Liver (tissue), 9 donors: ENCODE data around the gene EDIL3. TPM values are rescaled to one million over a fixed set of nuclear protein-coding genes. Genes with fewer than 3 reads are reported as not detected.

ENCODE experiments used
- DNase-seq: peaks from one replicate; pipeline ENCODE4 v3.0.0-alpha.2; 2017; ENCODE audit warnings: low spot score
- H3K27ac ChIP-seq, 2 donors: one replicate each; pipeline ENCODE4 v1.7.0; 2013; ENCODE audit warnings: inconsistent platforms in 2 of 2, low read length in 2 of 2, control low read depth in 1 of 2, low read depth in 1 of 2, mild to moderate bottlenecking in 1 of 2
- H3K27me3 ChIP-seq, 4 donors: one replicate each; pipeline versions ENCODE4 v1.6.1 to v1.7.0; 2013; ENCODE audit warnings: low read length in 3 of 4, inconsistent platforms in 1 of 4, mild to moderate bottlenecking in 1 of 4, moderate library complexity in 1 of 4; ENCODE audit not compliant: control insufficient read depth in 4 of 4, insufficient read depth in 4 of 4
- H3K36me3 ChIP-seq, 4 donors: one replicate each; pipeline versions ENCODE4 v1.6.1 to v1.7.0; 2013; ENCODE audit warnings: low read length in 3 of 4, mild to moderate bottlenecking in 3 of 4, low read depth in 1 of 4, moderate library complexity in 1 of 4; ENCODE audit not compliant: control insufficient read depth in 4 of 4, insufficient read depth in 3 of 4
- H3K4me1 ChIP-seq, 4 donors: one replicate each; pipeline versions ENCODE4 v1.6.1 to v1.7.0; 2013; ENCODE audit warnings: low read length in 3 of 4, mild to moderate bottlenecking in 3 of 4, moderate library complexity in 1 of 4; ENCODE audit not compliant: control insufficient read depth in 4 of 4, insufficient read depth in 4 of 4
- H3K4me3 ChIP-seq, 3 donors: one replicate each; pipeline versions ENCODE4 v1.6.1 to v1.7.0; 2013; ENCODE audit warnings: low read length in 3 of 3, control low read depth in 1 of 3, low read depth in 1 of 3, mild to moderate bottlenecking in 1 of 3
- H3K9ac ChIP-seq, 2 donors: one replicate each; pipeline ENCODE4 v1.7.0; 2013; ENCODE audit warnings: low read length in 2 of 2, mild to moderate bottlenecking in 2 of 2, moderate library complexity in 2 of 2, control low read depth in 1 of 2, low read depth in 1 of 2
- H3K9me3 ChIP-seq, 4 donors: one replicate each; pipeline versions ENCODE4 v1.6.1 to v1.7.0; 2013; ENCODE audit warnings: low read length in 3 of 4; ENCODE audit not compliant: control insufficient read depth in 4 of 4
- ATF3 ChIP-seq: IDR thresholded peaks from 2 replicates; pipeline ENCODE4 v1.6.1; 2016; ENCODE audit warnings: antibody characterized with exemption
- EGR1 ChIP-seq, 2 donors: IDR thresholded peaks; 2 replicates each; pipeline ENCODE4 v1.6.1; 2016 to 2018; ENCODE audit warnings: antibody characterized with exemption in 2 of 2, low read depth in 2 of 2
- FOXA1 ChIP-seq: IDR thresholded peaks from 2 replicates; pipeline ENCODE4 v1.6.1; 2016; ENCODE audit warnings: antibody characterized with exemption
- FOXA2 ChIP-seq: IDR thresholded peaks from 2 replicates; pipeline ENCODE4 v1.6.1; 2016; ENCODE audit warnings: antibody characterized with exemption
- GABPA ChIP-seq, 2 donors: IDR thresholded peaks in 1 of 2; conservative IDR thresholded peaks in 1 of 2; 2 replicates each; pipeline ENCODE4 v1.6.1; 2016; ENCODE audit warnings: antibody characterized with exemption in 2 of 2, mild to moderate bottlenecking in 1 of 2, moderate library complexity in 1 of 2
- HNF4A ChIP-seq, 2 donors: conservative IDR thresholded peaks; 2 replicates each; pipeline ENCODE4 v1.6.1; 2016; ENCODE audit warnings: antibody characterized with exemption in 2 of 2, mild to moderate bottlenecking in 2 of 2
- HNF4G ChIP-seq: IDR thresholded peaks from 2 replicates; pipeline ENCODE4 v1.6.1; 2016; ENCODE audit warnings: antibody characterized with exemption
- JUND ChIP-seq, 2 donors: IDR thresholded peaks; 2 replicates each; pipeline ENCODE4 v1.6.1; 2016; ENCODE audit warnings: antibody characterized with exemption in 2 of 2
- MAX ChIP-seq: IDR thresholded peaks from 2 replicates; pipeline ENCODE4 v1.6.1; 2016; ENCODE audit warnings: antibody characterized with exemption
- NR2F2 ChIP-seq: IDR thresholded peaks from 2 replicates; pipeline ENCODE4 v1.6.1; 2016; ENCODE audit warnings: antibody characterized with exemption
- RAD21 ChIP-seq, 2 donors: IDR thresholded peaks; 2 replicates each; pipeline ENCODE4 v1.6.1; 2016; ENCODE audit warnings: antibody characterized with exemption in 2 of 2, mild to moderate bottlenecking in 2 of 2
- REST ChIP-seq: IDR thresholded peaks from 2 replicates; pipeline ENCODE4 v1.6.1; 2016; ENCODE audit warnings: antibody characterized with exemption, mild to moderate bottlenecking
- RXRA ChIP-seq, 2 donors: IDR thresholded peaks; 2 replicates each; pipeline ENCODE4 v1.6.1; 2017 to 2018; ENCODE audit warnings: antibody characterized with exemption in 2 of 2, mild to moderate bottlenecking in 1 of 2
- SP1 ChIP-seq: IDR thresholded peaks from 2 replicates; pipeline ENCODE4 v1.6.1; 2018; ENCODE audit warnings: antibody characterized with exemption, mild to moderate bottlenecking
- TAF1 ChIP-seq: conservative IDR thresholded peaks from 2 replicates; pipeline ENCODE4 v1.6.1; 2016; ENCODE audit warnings: antibody characterized with exemption, mild to moderate bottlenecking
- YY1 ChIP-seq: IDR thresholded peaks from 2 replicates; pipeline ENCODE4 v1.6.1; 2016; ENCODE audit warnings: antibody characterized with exemption, mild to moderate bottlenecking
- ZBTB33 ChIP-seq: IDR thresholded peaks from 2 replicates; pipeline ENCODE4 v1.6.1; 2016; ENCODE audit warnings: antibody characterized with exemption
- WGBS: extraction: QIAGEN DNeasy Blood & Tissue Kit; methylation state at CpG from one replicate; pipeline ENCODE4 v1.1.7; 2013; 5-methylcytosine and 5-hydroxymethylcytosine counted together
- polyA plus RNA-seq, 2 donors: library from polyadenylated mRNA; stranded (reverse) in 1 of 2; unstranded in 1 of 2; fragments of 200-250 nt in 1 of 2; fragments of >200 nt in 1 of 2; fragmentation: Nextera tagmentation in 1 of 2; extraction: Ambion mirVana in 1 of 2; gene quantifications; one replicate each; pipeline versions ENCODE4 v1.2.1 to v1.2.3, GENCODE V29; 2013 to 2015
- total RNA-seq, 2 donors: library from RNA; depleted of rRNA; stranded (reverse); fragments of >200 nt; gene quantifications; one replicate each; pipeline ENCODE4 v1.2.3, GENCODE V29; 2014
- TF ChIP-seq, protein P1 (sequence below): fragments of 150-350 bp; IDR thresholded peaks from 2 replicates; pipeline ENCODE4 v1.5.1; 2017; ENCODE audit warnings: improper control_type of control experiment, low read depth, low read length; ENCODE audit not compliant: missing input control
- donor health status: healthy.
- donor health status: healthy.
- donor health status: healthy.
- donor health status: healthy.
- donor health status: healthy.

Gene EDIL3
- total and polyA plus RNA-seq, 4 donors = 0.33 to 12.0 (median 0.76) TPM

- TF ChIP-seq ZBTB33 = no peak
- TF ChIP-seq TAF1 = no peak
- TF ChIP-seq MAX = no peak
- no peak for TF ChIP-seq ATF3
- TF ChIP-seq RXRA (IDR thresholded peaks at IDR 0.05) = no peak
- no peak for TF ChIP-seq NR2F2
- TF ChIP-seq RAD21 (IDR thresholded peaks at IDR 0.05) = no peak
- no peak for TF ChIP-seq GABPA (IDR thresholded peaks at IDR 0.05 in 1 of 2, conservative IDR thresholded peaks at IDR 0.05 in 1 of 2)
- no peak for TF ChIP-seq HNF4G
- no peak for TF ChIP-seq FOXA2
Measured at GRCh38 chr5:84227236-84227635, 157.4 kb downstream of the EDIL3 start (continued).

DNA sequence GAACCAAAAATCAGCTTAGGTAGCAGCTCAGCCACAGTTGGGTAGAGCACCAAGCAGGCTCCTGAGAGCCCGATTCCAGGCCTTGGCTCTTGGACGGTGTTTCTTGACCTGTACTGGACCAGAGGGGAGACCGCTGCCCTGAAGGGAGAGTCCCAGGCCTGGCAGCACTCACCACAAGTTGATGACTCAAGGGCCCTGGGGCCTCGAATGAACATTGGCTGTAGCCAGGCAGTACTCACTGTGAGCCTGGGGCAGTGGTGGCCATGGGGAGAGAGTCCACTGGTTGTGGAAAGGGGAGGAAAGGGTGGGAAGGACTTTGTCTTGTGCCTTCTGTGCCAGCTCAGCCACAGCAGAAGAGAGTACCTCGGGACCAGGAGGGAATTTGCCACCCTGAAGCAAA is 166.1 kb downstream of the EDIL3 start:
- DNase-seq = no peak
- 69% methylated on average over 5 of the region's 5 CpGs for WGBS
- Histone ChIP-seq H3K27me3 (no peaks in the 10 kb centered on the region), H3K36me3 (no peaks in the 10 kb centered on the region), H3K9ac (no peak overlapping the region), H3K4me1 (no peaks in the 10 kb centered on the region), H3K27ac (no peak overlapping the region), H3K4me3 (no peak overlapping the region), H3K9me3 (no peaks in the 10 kb centered on the region)
- TF ChIP-seq YY1 = no peak

GRCh38 chr5:84215521-84215920 is 169.2 kb downstream of the EDIL3 start:
- WGBS = 93% methylated on average over 3 of the region's 3 CpGs
- Histone ChIP-seq H3K27me3 (no peaks in the 10 kb centered on the region), H3K27ac (no peak overlapping the region), H3K4me3 (no peak overlapping the region), H3K36me3 (no peaks in the 10 kb centered on the region), H3K9ac (no peak overlapping the region), H3K4me1 (no peaks in the 10 kb centered on the region), H3K9me3 (no peaks in the 10 kb centered on the region)
- TF ChIP-seq TAF1 (no peak), SP1 (no peak), JUND (IDR thresholded peaks at IDR 0.05) (no peak), NR2F2 (no peak), FOXA2 (no peak), ATF3 (no peak), REST (no peak), ZBTB33 (no peak), YY1 (no peak), RAD21 (IDR thresholded peaks at IDR 0.05) (no peak), HNF4G (no peak), HNF4A (conservative IDR thresholded peaks at IDR 0.05) (no peak), GABPA (IDR thresholded peaks at IDR 0.05 in 1 of 2, conservative IDR thresholded peaks at IDR 0.05 in 1 of 2) (no peak), RXRA (IDR thresholded peaks at IDR 0.05) (no peak), FOXA1 (no peak), MAX (no peak), EGR1 (IDR thresholded peaks at IDR 0.05; ENCODE audit: low read depth in 2 of 2) (no peak)
- TF ChIP-seq, protein P1, sequence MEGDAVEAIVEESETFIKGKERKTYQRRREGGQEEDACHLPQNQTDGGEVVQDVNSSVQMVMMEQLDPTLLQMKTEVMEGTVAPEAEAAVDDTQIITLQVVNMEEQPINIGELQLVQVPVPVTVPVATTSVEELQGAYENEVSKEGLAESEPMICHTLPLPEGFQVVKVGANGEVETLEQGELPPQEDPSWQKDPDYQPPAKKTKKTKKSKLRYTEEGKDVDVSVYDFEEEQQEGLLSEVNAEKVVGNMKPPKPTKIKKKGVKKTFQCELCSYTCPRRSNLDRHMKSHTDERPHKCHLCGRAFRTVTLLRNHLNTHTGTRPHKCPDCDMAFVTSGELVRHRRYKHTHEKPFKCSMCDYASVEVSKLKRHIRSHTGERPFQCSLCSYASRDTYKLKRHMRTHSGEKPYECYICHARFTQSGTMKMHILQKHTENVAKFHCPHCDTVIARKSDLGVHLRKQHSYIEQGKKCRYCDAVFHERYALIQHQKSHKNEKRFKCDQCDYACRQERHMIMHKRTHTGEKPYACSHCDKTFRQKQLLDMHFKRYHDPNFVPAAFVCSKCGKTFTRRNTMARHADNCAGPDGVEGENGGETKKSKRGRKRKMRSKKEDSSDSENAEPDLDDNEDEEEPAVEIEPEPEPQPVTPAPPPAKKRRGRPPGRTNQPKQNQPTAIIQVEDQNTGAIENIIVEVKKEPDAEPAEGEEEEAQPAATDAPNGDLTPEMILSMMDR = no peak
- DNase-seq = no peak
